ENCODE data around the gene NOL7. TPM values are rescaled to one million over a fixed set of nuclear protein-coding genes. Genes with fewer than 3 reads are reported as not detected.

The NOL7 gene
- total and polyA plus RNA-seq, 2 donors from 2014 or later: 65.1 to 71.5 TPM

- no peaks in the 10 kb centered on the region for H3K4me1 ChIP-seq (ENCODE audit: control insufficient read depth in 2 of 3, insufficient read depth in 2 of 3, low read depth in 1 of 3, low read length in 3 of 3)
- no peak for TF ChIP-seq CTCF (IDR thresholded peaks at IDR 0.05; ENCODE audit: borderline replicate concordance, extremely low read depth, insufficient read depth)
- no peak overlapping the region for H3K4me3 ChIP-seq (ENCODE audit: low read length in 3 of 3)
- H3K27me3 ChIP-seq (ENCODE audit: control insufficient read depth, insufficient read depth, low read length): no peaks in the 10 kb centered on the region
- FAIRE-seq (no peak), DNase-seq (no peak)
- H3K9ac ChIP-seq (ENCODE audit: low read length in 3 of 3): no peak overlapping the region
- H3K27ac ChIP-seq (ENCODE audit: low read depth in 2 of 2, low read length in 2 of 2): no peak overlapping the region
- intact Hi-C loops (cut with DNase I): no loop called here
- peaks cover 0 to under 1% (median 0%) of the 10 kb centered on the region in 3 donors for H3K9me3 ChIP-seq (ENCODE audit: control insufficient read depth in 2 of 3, insufficient read depth in 1 of 3, low read length in 3 of 3)
- H3K36me3 ChIP-seq (ENCODE audit: control insufficient read depth in 2 of 3, insufficient read depth in 3 of 3, low read length in 3 of 3): no peaks in the 10 kb centered on the region
Measured at GRCh38 chr6:13669476-13669875, 54.3 kb downstream of the NOL7 start.

Other genes starting within 250 kb of the NOL7 start
- 14.6 TPM for gene GFOD1, start 127.7 kb upstream of the NOL7 start, total RNA-seq
- 2.1 TPM for gene GFOD1, start 127.7 kb upstream of the NOL7 start, polyA plus RNA-seq (ENCODE audit: insufficient read depth, low read depth, low replicate concordance)
- 12.0 TPM for gene SIRT5, start 40.7 kb upstream of the NOL7 start, total RNA-seq
- gene SIRT5, start 40.7 kb upstream of the NOL7 start, polyA plus RNA-seq (ENCODE audit: insufficient read depth, low read depth, low replicate concordance): 16.8 TPM
- gene RANBP9, start 96.5 kb downstream of the NOL7 start, total RNA-seq: 29.0 TPM
- gene RANBP9, start 96.5 kb downstream of the NOL7 start, polyA plus RNA-seq (ENCODE audit: insufficient read depth, low read depth, low replicate concordance): 16.4 TPM
- gene MCUR1, start 199.2 kb downstream of the NOL7 start, total RNA-seq: 24.1 TPM
- gene MCUR1, start 199.2 kb downstream of the NOL7 start, polyA plus RNA-seq (ENCODE audit: insufficient read depth, low read depth, low replicate concordance): 39.8 TPM